CD4-positive, alpha-beta T cell treated with Interleukin-4 for 4 hours (primary cell): ENCODE measurements around the gene EDARADD.
A peak's percentile ranks its signal among the peaks of the same experiment; 100 is the strongest.
"Not testable (repeated sequence)": the region's sequence is repeated elsewhere in the genome, so short reads cannot be mapped to it uniquely, and the experiment has no call there.

Source experiments
- DNase-seq: peaks from one replicate; pipeline ENCODE4 v3.0.0-alpha.2; 2020

The EDARADD gene

DNA sequence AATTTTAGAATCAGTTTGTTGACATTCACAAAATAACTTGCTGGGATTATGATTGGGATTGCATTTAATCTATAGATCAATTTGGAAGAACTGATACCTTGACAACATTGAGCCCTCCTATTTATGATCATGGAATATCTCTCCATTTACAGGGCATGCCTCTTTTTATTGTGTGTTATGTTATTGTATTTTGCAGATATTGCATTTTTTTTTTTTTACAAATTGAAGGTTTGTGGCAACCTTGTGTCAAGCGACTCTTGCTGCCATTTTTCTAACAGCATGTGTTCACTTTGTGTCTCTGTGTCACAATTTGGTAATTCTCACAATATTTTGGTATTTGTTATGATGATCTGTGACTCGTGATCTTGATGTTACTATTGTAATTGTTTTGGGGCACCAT is 46.3 kb downstream of the EDARADD start:
- DNase-seq: no peak

DNA sequence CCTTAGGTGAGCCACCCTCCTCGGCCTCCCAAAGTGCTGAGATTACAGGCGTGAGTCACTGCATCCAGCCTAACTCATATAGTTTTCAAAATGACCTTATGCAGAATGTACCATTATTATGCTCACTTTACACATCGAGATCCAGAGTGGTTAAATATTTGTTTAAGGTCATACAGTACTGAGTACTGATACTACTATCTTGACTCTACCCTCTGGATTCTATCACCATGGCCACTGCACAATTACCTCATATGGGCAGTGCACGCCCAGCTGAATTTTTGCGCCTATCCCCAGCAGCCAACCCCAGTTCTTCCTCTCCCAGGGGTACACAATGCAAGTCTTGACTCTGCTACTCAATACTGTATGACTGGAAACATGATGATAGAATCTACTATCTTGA is 56.7 kb downstream of the EDARADD start:
- DNase-seq: no peak

DNA sequence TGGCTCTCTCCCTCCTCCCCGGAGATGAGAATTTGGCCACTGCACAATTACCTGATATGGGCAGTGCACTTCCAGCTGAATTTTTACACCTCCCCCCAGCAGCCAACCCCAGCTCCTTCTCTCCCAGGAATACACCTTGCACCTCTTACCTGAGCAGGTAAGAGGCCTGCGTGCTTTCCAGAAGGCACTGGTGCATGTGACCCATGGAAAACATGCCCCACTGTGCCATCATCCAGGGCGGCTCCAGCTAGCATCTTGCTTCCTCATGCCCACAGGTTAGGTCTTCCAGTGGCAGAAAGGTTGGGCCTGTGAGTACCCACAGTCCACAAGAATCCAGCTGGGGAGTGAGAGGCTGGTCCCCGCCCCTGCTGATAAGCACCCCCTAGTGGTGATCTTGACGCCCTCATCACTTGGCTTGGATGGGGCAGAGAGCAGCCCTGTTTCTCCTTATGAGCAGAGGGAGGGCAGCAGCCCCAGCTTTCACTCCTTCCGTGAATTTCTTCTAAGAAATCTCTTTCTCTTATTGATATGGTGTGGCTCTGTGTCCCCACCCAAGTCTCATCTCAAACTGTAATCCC is 57.8 kb downstream of the EDARADD start:
- peak; percentile 50 for DNase-seq

GRCh38 chr1:236455243-236455642 is 61.2 kb downstream of the EDARADD start:
- DNase-seq: no peak

GRCh38 chr1:236457775-236458174 is 63.7 kb downstream of the EDARADD start:
- no peak for DNase-seq

DNA sequence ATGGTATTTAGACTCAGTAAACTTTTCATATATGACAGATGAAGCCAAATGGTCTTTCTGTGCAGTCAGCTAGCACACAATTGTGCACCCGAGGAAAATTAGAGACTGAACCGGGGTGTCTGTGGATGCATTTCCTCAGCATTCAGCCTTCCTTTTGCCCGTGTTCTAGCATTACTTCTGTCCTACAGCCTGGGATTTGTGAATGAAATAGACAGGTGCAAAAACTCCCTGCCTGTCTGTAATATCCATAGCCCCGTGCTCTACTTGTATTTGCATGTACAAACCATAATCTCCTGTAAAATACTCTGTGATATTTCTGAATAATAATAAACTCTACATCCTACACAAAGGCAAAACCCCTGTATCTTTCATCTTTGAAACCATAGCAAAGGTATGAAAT is 64.9 kb downstream of the EDARADD start:
- no peak for DNase-seq

- no peak for DNase-seq
These were observed 66.0 kb downstream of the EDARADD start for GRCh38 chr1:236460103-236460502.

GRCh38 chr1:236464197-236464596 is 70.1 kb downstream of the EDARADD start:
- DNase-seq: not testable (repeated sequence)

- no peak for DNase-seq
These were observed 71.3 kb downstream of the EDARADD start for GRCh38 chr1:236465231-236465958.

- DNase-seq: peak; percentile 31
These were observed 71.8 kb downstream of the EDARADD start for GRCh38 chr1:236465959-236466303.

DNA sequence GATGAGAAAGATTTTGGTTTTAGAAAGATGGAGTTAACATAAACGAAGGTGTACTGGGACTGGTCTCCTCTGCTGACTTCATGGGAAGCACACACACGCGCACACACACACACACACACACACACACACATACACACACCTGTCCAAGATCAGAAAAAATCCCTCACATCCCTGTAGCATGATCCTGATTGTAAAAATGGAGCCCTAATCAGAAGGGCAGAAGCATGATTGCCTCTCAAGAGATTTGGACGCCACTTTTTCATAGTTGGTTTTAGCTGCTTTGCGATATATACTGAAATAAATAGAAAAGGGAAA is 73.2 kb downstream of the EDARADD start:
- DNase-seq: no peak

DNA sequence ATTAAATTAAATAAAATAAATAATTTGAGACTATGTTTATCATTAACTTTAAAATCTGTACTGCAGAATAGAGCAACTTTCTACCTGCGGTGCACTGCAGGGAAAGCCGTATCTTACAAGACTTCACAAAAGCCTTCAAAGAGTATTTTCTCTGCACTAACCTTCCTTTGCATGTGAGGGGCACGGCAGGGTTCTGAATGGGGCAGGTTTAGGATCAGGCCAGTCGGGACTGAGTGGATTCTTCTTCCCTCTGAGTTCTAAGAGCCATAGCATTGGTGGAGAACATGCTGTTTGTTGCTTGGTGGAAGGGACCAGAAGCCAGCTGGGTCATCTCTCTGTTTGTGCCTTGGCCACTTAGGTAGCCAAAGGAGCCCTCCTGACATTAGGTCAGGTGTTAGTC is 74.5 kb downstream of the EDARADD start:
- no peak for DNase-seq

DNA sequence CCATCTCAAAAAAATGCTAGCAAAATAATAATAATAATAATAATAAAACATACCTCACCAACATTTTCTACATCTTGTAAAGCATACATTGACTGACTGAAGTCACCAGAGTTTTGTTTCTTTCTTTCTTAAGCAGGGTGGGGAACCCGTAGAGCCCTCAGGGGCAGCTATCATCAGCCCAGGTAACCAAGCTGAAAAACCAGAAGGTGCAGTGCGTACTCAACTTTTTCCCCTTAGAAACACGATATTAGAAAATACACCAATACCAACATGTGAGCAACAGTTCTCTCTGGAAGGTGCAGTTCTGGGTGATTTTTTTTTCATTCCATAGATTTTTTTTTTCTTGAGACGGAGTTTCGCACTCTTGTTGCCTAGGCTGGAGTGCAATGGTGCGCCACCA is 75.4 kb downstream of the EDARADD start:
- DNase-seq: no peak

DNA sequence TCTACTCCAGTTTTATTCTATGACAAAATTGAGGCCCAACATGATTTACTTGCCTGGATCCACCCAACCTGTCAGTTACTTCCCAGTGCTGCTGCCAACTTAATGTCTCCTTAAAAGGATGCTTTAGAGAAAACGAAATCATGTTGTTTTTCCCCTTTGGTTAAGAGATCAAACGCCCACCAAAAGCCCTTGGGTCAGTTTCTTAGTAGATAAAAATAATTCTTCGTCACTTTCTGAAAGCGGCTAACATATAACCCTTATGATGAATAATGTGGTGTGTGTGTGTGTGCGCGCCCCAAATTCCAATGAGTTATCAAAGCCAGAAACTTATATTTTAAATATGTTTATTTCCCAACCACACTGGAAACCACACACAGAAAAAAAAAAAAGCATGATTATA is 77.0 kb downstream of the EDARADD start:
- DNase-seq: no peak

GRCh38 chr1:236471653-236472052 is 77.6 kb downstream of the EDARADD start:
- no peak for DNase-seq

- DNase-seq: no peak
These were observed 79.0 kb downstream of the EDARADD start for GRCh38 chr1:236472850-236473788.

GRCh38 chr1:236476019-236476418 is 81.9 kb downstream of the EDARADD start:
- DNase-seq: no peak

DNA sequence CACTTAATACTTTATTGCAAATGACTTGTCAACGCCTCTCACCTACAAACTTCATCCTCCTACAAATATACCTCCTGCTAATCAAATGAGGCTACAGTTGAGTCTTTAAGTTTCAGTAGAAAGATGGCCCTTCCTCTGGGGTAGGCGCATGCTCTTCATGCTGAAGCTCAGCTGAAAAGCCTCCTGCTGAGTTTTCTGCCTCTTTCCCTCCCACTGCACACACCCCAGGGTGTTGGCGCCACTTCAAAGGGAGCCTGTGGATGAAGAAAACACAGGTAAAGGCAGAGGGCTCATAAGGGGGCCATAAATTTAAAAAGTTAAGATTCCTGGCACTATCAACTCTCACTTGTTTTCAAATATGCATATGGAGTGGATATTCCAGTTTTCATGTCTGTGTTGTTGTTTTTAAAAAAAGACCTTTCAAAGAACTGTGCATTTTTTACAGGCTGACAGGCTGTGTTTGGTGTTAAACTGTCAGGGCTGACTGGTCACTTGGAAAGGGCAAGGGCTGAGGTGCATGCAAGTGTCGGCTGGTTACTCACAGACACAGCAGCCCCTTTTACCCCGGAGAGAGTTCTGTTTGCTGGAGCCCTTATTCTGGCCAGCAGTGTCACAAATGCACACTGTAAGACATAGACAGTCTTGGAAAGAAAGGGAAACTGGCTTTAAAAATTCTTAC is 86.8 kb downstream of the EDARADD start:
- DNase-seq: no peak

- no peak for DNase-seq
These were observed 90.4 kb downstream of the EDARADD start for GRCh38 chr1:236484310-236484971.

- no peak for DNase-seq
These were observed 92.4 kb downstream of the EDARADD start for GRCh38 chr1:236486356-236487002.

DNA sequence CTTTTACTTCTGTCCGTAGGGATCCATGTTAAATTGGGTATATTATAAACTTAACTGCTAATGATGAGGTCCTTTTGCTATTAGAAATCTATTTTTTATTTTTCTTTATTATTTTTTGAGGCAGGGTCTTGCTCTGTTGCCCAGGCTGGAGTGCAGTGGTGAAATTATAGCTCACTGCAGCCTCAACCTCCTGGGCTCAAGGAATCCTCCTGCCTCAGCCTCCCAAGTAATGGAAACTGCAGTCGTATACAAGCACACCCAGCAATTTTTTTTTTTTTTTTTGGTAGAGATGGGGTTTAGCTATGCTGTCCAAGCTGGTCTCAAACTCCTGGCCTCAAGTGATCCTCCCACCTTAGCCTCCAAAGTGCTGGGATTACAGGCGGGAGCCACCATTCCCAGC is 95.1 kb downstream of the EDARADD start:
- DNase-seq: not testable (repeated sequence)

DNA sequence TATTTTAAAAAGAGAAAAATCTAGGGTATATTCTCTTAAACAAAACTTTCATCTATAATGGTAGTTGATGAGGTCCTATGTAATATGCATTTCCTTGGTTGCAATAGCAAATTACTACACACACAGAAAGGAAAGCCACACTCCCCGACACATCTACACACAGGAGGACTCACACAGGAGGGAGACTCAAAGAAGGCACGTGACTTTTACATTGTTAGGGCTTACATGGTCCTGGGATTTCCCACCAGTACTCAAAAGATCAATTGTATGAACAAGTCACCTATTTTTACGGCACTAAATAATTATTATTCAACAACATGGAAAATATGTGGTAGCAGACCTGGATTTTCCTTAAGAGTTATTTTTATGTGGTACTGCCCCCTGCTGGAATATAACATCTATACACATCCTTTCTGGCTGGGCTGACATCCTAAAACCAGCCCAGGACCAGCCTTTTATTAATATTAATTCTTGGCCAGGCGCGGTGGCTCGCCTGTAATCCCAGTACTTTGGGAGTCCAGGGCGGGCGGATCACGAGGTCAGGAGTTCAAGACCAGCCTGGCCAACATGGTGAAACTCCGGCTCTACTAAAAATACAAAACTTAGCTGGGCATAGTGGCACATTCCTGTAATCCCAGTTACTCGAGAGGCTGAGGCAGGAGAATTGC is 95.8 kb downstream of the EDARADD start:
- DNase-seq: peak; percentile 54
